H9 (cell line): ENCODE results near the gene SLC25A31. TPM values are rescaled to one million over a fixed set of nuclear protein-coding genes. Genes with fewer than 3 reads are reported as not detected.

ENCODE experiments used
- DNase-seq: peaks from one replicate; pipeline ENCODE4 v3.0.0-alpha.2; 2017
- H2AFZ ChIP-seq: one replicate; pipeline ENCODE4 v1.6.1; 2013; ENCODE audit warnings: mild to moderate bottlenecking, low read length, control low read depth, moderate library complexity
- H2AK5ac ChIP-seq: 2 replicates; pipeline ENCODE4 v1.6.1; 2013; ENCODE audit warnings: low read length, control low read depth, mixed read lengths; ENCODE audit not compliant: insufficient read length
- H2BK120ac ChIP-seq: one replicate; pipeline ENCODE4 v1.6.1; 2013; ENCODE audit warnings: low read depth, mild to moderate bottlenecking, low read length, control low read depth, inconsistent platforms; ENCODE audit not compliant: poor library complexity, severe bottlenecking
- H2BK12ac ChIP-seq: 2 replicates; pipeline ENCODE4 v1.6.1; 2013; ENCODE audit warnings: low read length, control low read depth, mixed read lengths, low read depth; ENCODE audit not compliant: insufficient read length
- H2BK15ac ChIP-seq: 2 replicates; pipeline ENCODE4 v1.6.1; 2013; ENCODE audit warnings: low read depth, low read length, control low read depth
- H2BK20ac ChIP-seq: one replicate; pipeline ENCODE4 v1.6.1; 2013; ENCODE audit warnings: low read depth, mild to moderate bottlenecking, low read length, control low read depth, inconsistent platforms; ENCODE audit not compliant: poor library complexity, severe bottlenecking
- H2BK5ac ChIP-seq: 2 replicates; pipeline ENCODE4 v1.6.1; 2013; ENCODE audit warnings: low read length, control low read depth, mixed read lengths; ENCODE audit not compliant: insufficient read length
- H3K14ac ChIP-seq: 2 replicates; pipeline ENCODE4 v1.6.1; 2013; ENCODE audit warnings: low read length, control low read depth; ENCODE audit not compliant: insufficient read depth
- H3K18ac ChIP-seq: 2 replicates; pipeline ENCODE4 v1.6.1; 2013; ENCODE audit warnings: low read depth, mild to moderate bottlenecking, mixed read lengths, low read length, control low read depth; ENCODE audit not compliant: insufficient read length
- H3K23ac ChIP-seq: 2 replicates; pipeline ENCODE4 v1.6.1; 2013; ENCODE audit warnings: low read length, control low read depth, mixed read lengths, low read depth; ENCODE audit not compliant: insufficient read length
- H3K23me2 ChIP-seq: 2 replicates; pipeline ENCODE4 v1.6.1; 2013; ENCODE audit warnings: low read depth, mild to moderate bottlenecking, mixed read lengths, low read length, control low read depth; ENCODE audit not compliant: insufficient read length, poor library complexity, severe bottlenecking
- H3K27ac ChIP-seq: 2 replicates; pipeline ENCODE4 v1.5.1; 2013; ENCODE audit warnings: low read length, control low read depth, mixed read lengths, low read depth; ENCODE audit not compliant: insufficient read length
- H3K27me3 ChIP-seq: 2 replicates; pipeline ENCODE4 v1.6.1; 2013; ENCODE audit warnings: low read length, control low read depth, inconsistent platforms; ENCODE audit not compliant: insufficient read depth
- H3K4ac ChIP-seq: 2 replicates; pipeline ENCODE4 v1.6.1; 2013; ENCODE audit warnings: low read depth, mild to moderate bottlenecking, control low read depth, inconsistent platforms, low read length, moderate library complexity
- H3K4me1 ChIP-seq: 2 replicates; pipeline ENCODE4 v1.6.1; 2013; ENCODE audit warnings: low read length, control low read depth, inconsistent platforms; ENCODE audit not compliant: insufficient read depth
- H3K4me2 ChIP-seq: 2 replicates; pipeline ENCODE4 v1.6.1; 2013; ENCODE audit warnings: low read length, control low read depth, mixed read lengths; ENCODE audit not compliant: insufficient read length, insufficient read depth
- H3K56ac ChIP-seq: 2 replicates; pipeline ENCODE4 v1.6.1; 2013; ENCODE audit warnings: low read depth, mild to moderate bottlenecking, mixed read lengths, low read length, control low read depth; ENCODE audit not compliant: insufficient read length
- H3K79me1 ChIP-seq: 2 replicates; pipeline ENCODE4 v1.6.1; 2013; ENCODE audit warnings: low read depth, mild to moderate bottlenecking, moderate library complexity, low read length, control low read depth, inconsistent platforms; ENCODE audit not compliant: insufficient read depth, poor library complexity, severe bottlenecking
- H3K79me2 ChIP-seq: 2 replicates; pipeline ENCODE4 v1.6.1; 2013; ENCODE audit warnings: low read length, control low read depth, inconsistent platforms; ENCODE audit not compliant: insufficient read depth
- H3K9ac ChIP-seq: 2 replicates; pipeline ENCODE4 v1.6.1; 2013; ENCODE audit warnings: low read length, control low read depth, mixed read lengths; ENCODE audit not compliant: insufficient read length; ENCODE audit errors: extremely low read depth
- H3K9me3 ChIP-seq: one replicate; pipeline ENCODE4 v1.6.1; 2013; ENCODE audit warnings: low read depth, low read length, inconsistent platforms; ENCODE audit not compliant: control insufficient read depth
- H3T11ph ChIP-seq: one replicate; pipeline ENCODE4 v1.6.1; 2013; ENCODE audit warnings: mild to moderate bottlenecking, low read length, control low read depth, inconsistent platforms
- H4K20me1 ChIP-seq: one replicate; pipeline ENCODE4 v1.6.1; 2013; ENCODE audit not compliant: control insufficient read depth, insufficient read length, insufficient read depth
- H4K5ac ChIP-seq: 2 replicates; pipeline ENCODE4 v1.6.1; 2013; ENCODE audit warnings: low read depth, mild to moderate bottlenecking, mixed read lengths, low read length, control low read depth; ENCODE audit not compliant: insufficient read length
- H4K8ac ChIP-seq: replicated peaks from 2 replicates; pipeline ENCODE4 v1.6.1; 2013; ENCODE audit warnings: low read length, control low read depth, mixed read lengths, low read depth; ENCODE audit not compliant: insufficient read length
- H4K91ac ChIP-seq: 2 replicates; pipeline ENCODE4 v1.6.1; 2013; ENCODE audit warnings: low read depth, mild to moderate bottlenecking, moderate library complexity, mixed read lengths, low read length, control low read depth; ENCODE audit not compliant: insufficient read length
- H3K27ac Mint-ChIP-seq, 3 experiments: 2 replicates in 2 of 3; 3 replicates in 1 of 3; pipeline ENCODE4 v1.8.0; 2020 to 2021; ENCODE audit warnings: mixed read lengths in 3 of 3, mild to moderate bottlenecking in 1 of 3, moderate library complexity in 1 of 3
- H3K27me3 Mint-ChIP-seq: 2 replicates; pipeline ENCODE4 v1.8.0; 2021; ENCODE audit warnings: low read depth, mild to moderate bottlenecking, moderate library complexity, mixed read lengths
- H3K36me3 Mint-ChIP-seq, 3 experiments: 2 replicates in 2 of 3; 3 replicates in 1 of 3; pipeline ENCODE4 v1.8.0; 2020 to 2021; ENCODE audit warnings: low read depth in 3 of 3, mixed read lengths in 3 of 3; ENCODE audit not compliant: insufficient read depth in 1 of 3
- H3K4me1 Mint-ChIP-seq, 2 experiments: 2 replicates each; pipeline ENCODE4 v1.8.0; 2020; ENCODE audit warnings: mixed read lengths in 2 of 2
- H3K4me3 Mint-ChIP-seq, 2 experiments: 2 replicates in 1 of 2; 3 replicates in 1 of 2; pipeline ENCODE4 v1.8.0; 2020 to 2021; ENCODE audit warnings: mild to moderate bottlenecking in 2 of 2, mixed read lengths in 2 of 2, moderate library complexity in 1 of 2
- H3K9me3 Mint-ChIP-seq, 2 experiments: 2 replicates in 1 of 2; 3 replicates in 1 of 2; pipeline ENCODE4 v1.8.0; 2020; ENCODE audit warnings: mild to moderate bottlenecking in 2 of 2, mixed read lengths in 2 of 2, moderate library complexity in 1 of 2
- CTCF ChIP-seq: fragments of 200-600 bp; sonication (generic); conservative IDR thresholded peaks from 3 replicates; pipeline ENCODE4 v1.8.0; 2021; ENCODE audit warnings: antibody characterized with exemption, mild to moderate bottlenecking
- WGBS: extraction: QIAGEN DNeasy Blood & Tissue Kit; methylation state at CpG from one replicate; pipeline ENCODE4 v1.1.7; 2013; ENCODE audit warnings: missing lambda C conversion rate, low lambda C conversion rate, mixed read lengths; ENCODE audit not compliant: insufficient read length; ENCODE audit errors: extremely low coverage; 5-methylcytosine and 5-hydroxymethylcytosine counted together
- total RNA-seq: library from RNA; stranded (reverse); gene quantifications from 2 replicates; pipeline ENCODE4 v1.2.1, GENCODE V29; 2021

The SLC25A31 gene
- total RNA-seq, 1 experiment from 2014 or later, result not detected

GRCh38 chr4:127771535-127772275 lies 41.5 kb downstream of the SLC25A31 start:
- H3K23ac ChIP-seq, result no peak overlapping the region
- H2AK5ac ChIP-seq, result no peak overlapping the region
- no peaks in the 10 kb centered on the region for H3K27me3 ChIP-seq
- H4K20me1 ChIP-seq, result no peaks in the 10 kb centered on the region
- H3K9me3 ChIP-seq, result no peaks in the 10 kb centered on the region
- H2BK20ac ChIP-seq, result no peak overlapping the region
- TF ChIP-seq CTCF, result no peak
- H4K8ac ChIP-seq, result no peak overlapping the region
- no peak overlapping the region for H3K18ac ChIP-seq
- H4K91ac ChIP-seq, result no peak overlapping the region
- no peaks in the 10 kb centered on the region for H3K27me3 Mint-ChIP-seq
- peaks cover 2 to 3% of the 10 kb centered on the region in 2 experiments; a peak in 2 of 4 replicates for H3K4me1 Mint-ChIP-seq
- H3K4me2 ChIP-seq, result no peak overlapping the region
- no peak overlapping the region for H3K27ac ChIP-seq
- no peaks in the 10 kb centered on the region for H3K9me3 Mint-ChIP-seq
- no peak overlapping the region for H3K27ac Mint-ChIP-seq
- no peak overlapping the region for H3K4ac ChIP-seq
- no CpG with 5 or more reads among the region's 4 CpGs for WGBS
- H3K23me2 ChIP-seq, result no peaks in the 10 kb centered on the region
- H2AFZ ChIP-seq, result no peak overlapping the region
- H2BK120ac ChIP-seq, result no peak overlapping the region
- no peak overlapping the region for H2BK5ac ChIP-seq
- no peak overlapping the region for H3K4me3 Mint-ChIP-seq
- H3K79me1 ChIP-seq, result no peaks in the 10 kb centered on the region
- H3K9ac ChIP-seq, result no peak overlapping the region
- no peak overlapping the region for H3K56ac ChIP-seq
- no peak overlapping the region for H3K14ac ChIP-seq
- H3T11ph ChIP-seq, result no peak overlapping the region
- no peak overlapping the region for H2BK12ac ChIP-seq
- no peak overlapping the region for H4K5ac ChIP-seq
- H3K36me3 Mint-ChIP-seq, result no peaks in the 10 kb centered on the region
- H2BK15ac ChIP-seq, result no peak overlapping the region
- no peak for DNase-seq
- no peaks in the 10 kb centered on the region for H3K79me2 ChIP-seq
- H3K4me1 ChIP-seq, result no peaks in the 10 kb centered on the region
